Ascending aorta (tissue), 2 donors: ENCODE measurements around the gene NEDD1. TPM values are rescaled to one million over a fixed set of nuclear protein-coding genes. Genes with fewer than 3 reads are reported as not detected.
A peak's percentile ranks its signal among the peaks of the same experiment; 100 is the strongest.

Source experiments
- DNase-seq, 2 donors: peaks; one replicate each; pipeline ENCODE4 v3.0.0-alpha.2; 2019; ENCODE audit warnings: low spot score in 2 of 2
- H3K27ac ChIP-seq, 2 donors: fragments of 200-600 bp; sonication (generic); one replicate each; pipeline ENCODE4 v1.5.1; 2016 to 2017; ENCODE audit warnings: mild to moderate bottlenecking in 1 of 2
- H3K27me3 ChIP-seq: fragments of 200-600 bp; sonication (generic); one replicate; pipeline ENCODE4 v1.5.1; 2017
- H3K36me3 ChIP-seq, 2 donors: fragments of 200-600 bp; sonication (generic); one replicate each; pipeline ENCODE4 v1.5.1; 2016
- H3K4me1 ChIP-seq, 2 donors: fragments of 200-600 bp; sonication (generic); one replicate each; pipeline ENCODE4 v1.5.1; 2016 to 2017; ENCODE audit warnings: mild to moderate bottlenecking in 1 of 2
- H3K4me3 ChIP-seq, 2 donors: fragments of 200-600 bp; sonication (generic); one replicate each; pipeline ENCODE4 v1.5.1; 2016 to 2017; ENCODE audit warnings: mild to moderate bottlenecking in 1 of 2
- H3K9me3 ChIP-seq, 2 donors: fragments of 200-600 bp; sonication (generic); one replicate each; pipeline ENCODE4 v1.5.1; 2016
- intact Hi-C: fragments of 100-400 bp; cut with DNase I; formaldehyde crosslinking; loops from one replicate; pipeline ENCODE4 v1.15.1; 2023
- total RNA-seq: library from RNA; depleted of rRNA; stranded (reverse); fragments of >200 nt; gene quantifications from one replicate; pipeline ENCODE4 v1.1.0, GENCODE V29; 2016
- TF ChIP-seq, protein P1 (sequence below), 3 experiments: fragments of 200-600 bp in 2 of 3; fragments of 450-650 bp in 1 of 3; sonication (generic) in 2 of 3; IDR thresholded peaks; one replicate each; pipeline ENCODE4 v1.5.1; 2016 to 2019; ENCODE audit warnings: antibody characterized with exemption in 3 of 3, mild to moderate bottlenecking in 1 of 3, moderate library complexity in 1 of 3

NEDD1 gene
- total RNA-seq, 1 donor from 2014 or later = 31.1 TPM

DNA sequence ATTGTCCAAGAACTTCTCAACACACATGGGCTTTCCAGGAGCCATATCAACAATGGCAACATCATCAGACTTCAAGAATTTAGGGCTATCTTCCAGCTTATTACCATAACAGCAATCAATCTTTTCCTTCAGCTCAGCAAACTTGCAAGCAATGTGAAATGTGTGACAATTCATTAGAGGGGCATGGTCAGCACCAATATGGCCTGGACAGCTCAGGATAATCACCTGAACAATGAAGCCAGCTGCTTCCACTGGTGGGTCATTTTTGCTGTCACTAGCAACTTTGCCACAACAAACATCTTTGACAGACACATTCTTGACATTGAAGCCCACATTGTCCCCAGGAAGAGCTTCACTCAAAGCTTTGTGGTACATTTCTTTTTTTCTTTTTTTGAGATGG, 5.9 kb upstream of the NEDD1 start:
- Histone ChIP-seq H3K9me3 (no peaks in the 10 kb centered on the region), H3K4me1 (no peaks in the 10 kb centered on the region), H3K27me3 (no peaks in the 10 kb centered on the region), H3K4me3 (no peak overlapping the region), H3K27ac (no peak overlapping the region), H3K36me3 (no peaks in the 10 kb centered on the region)
- TF ChIP-seq, protein P1, sequence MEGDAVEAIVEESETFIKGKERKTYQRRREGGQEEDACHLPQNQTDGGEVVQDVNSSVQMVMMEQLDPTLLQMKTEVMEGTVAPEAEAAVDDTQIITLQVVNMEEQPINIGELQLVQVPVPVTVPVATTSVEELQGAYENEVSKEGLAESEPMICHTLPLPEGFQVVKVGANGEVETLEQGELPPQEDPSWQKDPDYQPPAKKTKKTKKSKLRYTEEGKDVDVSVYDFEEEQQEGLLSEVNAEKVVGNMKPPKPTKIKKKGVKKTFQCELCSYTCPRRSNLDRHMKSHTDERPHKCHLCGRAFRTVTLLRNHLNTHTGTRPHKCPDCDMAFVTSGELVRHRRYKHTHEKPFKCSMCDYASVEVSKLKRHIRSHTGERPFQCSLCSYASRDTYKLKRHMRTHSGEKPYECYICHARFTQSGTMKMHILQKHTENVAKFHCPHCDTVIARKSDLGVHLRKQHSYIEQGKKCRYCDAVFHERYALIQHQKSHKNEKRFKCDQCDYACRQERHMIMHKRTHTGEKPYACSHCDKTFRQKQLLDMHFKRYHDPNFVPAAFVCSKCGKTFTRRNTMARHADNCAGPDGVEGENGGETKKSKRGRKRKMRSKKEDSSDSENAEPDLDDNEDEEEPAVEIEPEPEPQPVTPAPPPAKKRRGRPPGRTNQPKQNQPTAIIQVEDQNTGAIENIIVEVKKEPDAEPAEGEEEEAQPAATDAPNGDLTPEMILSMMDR (IDR thresholded peaks at IDR 0.05) = no peak
- intact Hi-C loops = loop anchor here (10.0 kb wide), 1 partner anchor 1614 kb away; the partner anchor contains the start of gene TMPO
- no peak for DNase-seq

DNA sequence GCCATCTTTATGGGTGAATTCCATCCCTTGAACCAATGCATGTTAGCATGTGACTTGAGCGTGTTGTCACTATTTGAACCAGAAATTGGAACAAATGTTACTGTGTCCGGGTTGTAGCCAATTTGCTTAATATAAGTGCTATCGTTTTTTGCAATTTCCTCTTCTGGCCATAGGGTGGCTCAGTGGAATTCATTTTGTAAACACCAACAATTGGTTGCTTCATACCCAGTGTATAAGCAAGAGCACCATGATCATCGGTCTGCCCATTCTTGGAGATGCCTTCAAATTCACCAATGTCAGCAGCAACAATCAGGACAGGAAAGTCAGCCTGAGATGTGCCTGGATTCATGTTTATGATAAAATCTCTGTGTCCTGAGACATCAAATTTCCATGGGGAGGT, 5.0 kb upstream of the NEDD1 start:
- intact Hi-C loops = loop anchor here (10.0 kb wide), 1 partner anchor 1613 kb away; the partner anchor contains the start of gene TMPO

DNA sequence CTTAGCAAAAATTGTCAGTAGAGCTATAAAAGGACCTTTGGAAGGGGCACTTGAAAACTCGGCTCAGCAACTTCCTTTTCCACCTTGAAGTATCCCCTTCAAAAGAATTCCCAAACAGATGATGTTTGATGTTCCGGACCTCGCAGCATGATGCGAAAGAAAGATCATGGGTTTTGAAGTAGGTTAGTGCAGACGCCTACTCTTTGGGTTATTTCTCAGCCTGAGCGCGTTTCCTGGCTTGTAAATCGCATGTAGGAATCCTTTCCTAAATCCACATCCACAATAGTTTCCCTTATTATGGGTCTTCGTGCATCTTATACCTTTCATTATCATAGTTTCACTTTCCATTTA, 584 bp upstream of the NEDD1 start:
- H3K27me3 ChIP-seq = no peaks in the 10 kb centered on the region
- no peaks in the 10 kb centered on the region for H3K36me3 ChIP-seq
- no peak for DNase-seq
- peak overlapping the region; percentile 66 to 82 for H3K27ac ChIP-seq
- no peaks in the 10 kb centered on the region for H3K9me3 ChIP-seq
- H3K4me1 ChIP-seq = peaks cover 0 to 3% of the 10 kb centered on the region in 2 donors
- H3K4me3 ChIP-seq = peak overlapping the region; percentile 81 to 89
- TF ChIP-seq, protein P1 (IDR thresholded peaks at IDR 0.05) = no peak
- intact Hi-C loops = loop anchor here (5.0 to 10.0 kb wide), 3 partner anchors 504 to 1608 kb away; partner anchors contain the start of genes CDK17 and TMPO

More for the DNA sequence above, 5.0 kb upstream of the NEDD1 start:
- H3K27ac ChIP-seq = no peak overlapping the region
- TF ChIP-seq, protein P1 (IDR thresholded peaks at IDR 0.05) = no peak
- H3K36me3 ChIP-seq = no peaks in the 10 kb centered on the region
- H3K4me1 ChIP-seq = no peaks in the 10 kb centered on the region
- H3K4me3 ChIP-seq = no peak overlapping the region
- no peak for DNase-seq
- no peaks in the 10 kb centered on the region for H3K27me3 ChIP-seq
- H3K9me3 ChIP-seq = no peaks in the 10 kb centered on the region

DNA sequence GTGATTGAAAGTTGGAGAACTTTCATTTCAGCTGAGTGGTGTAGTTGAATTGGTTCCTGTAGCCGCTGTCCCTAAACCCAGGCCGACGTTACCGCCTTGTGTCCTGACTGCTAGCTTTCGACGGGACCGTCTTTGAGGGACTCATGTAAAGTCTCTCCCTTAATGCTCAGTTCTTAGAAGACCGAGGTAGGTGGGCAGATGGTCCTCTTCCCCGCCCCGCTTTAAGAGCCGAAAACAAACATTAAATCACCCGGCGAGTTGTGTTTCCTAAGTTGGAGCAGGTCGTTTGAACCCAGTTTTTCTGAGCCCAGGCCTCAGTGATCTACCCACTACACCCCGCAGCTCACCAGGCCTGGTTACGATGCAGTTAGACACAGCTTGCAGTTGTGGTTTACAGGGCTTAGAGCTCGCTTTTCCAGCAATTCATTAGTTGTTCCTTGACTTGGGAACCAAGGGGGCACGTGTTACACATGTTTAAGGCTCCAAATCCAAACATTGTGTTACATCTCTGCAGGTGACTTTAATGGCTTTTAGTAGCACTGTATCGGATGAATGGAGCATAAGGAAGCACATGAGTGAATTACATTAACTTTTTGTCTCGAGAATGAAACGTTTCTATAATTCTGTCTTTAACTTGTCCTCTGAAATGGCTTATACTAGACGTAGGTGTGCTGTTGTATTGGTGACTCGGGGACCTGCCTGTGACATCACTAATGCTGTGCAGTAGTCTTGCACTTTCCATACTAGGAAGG, 790 bp downstream of the NEDD1 start:
- H3K27me3 ChIP-seq = no peaks in the 10 kb centered on the region
- H3K36me3 ChIP-seq = no peaks in the 10 kb centered on the region
- H3K9me3 ChIP-seq = no peaks in the 10 kb centered on the region
- intact Hi-C loops = loop anchor here (5.0 to 10.0 kb wide), 3 partner anchors 506 to 1607 kb away; partner anchors contain the start of genes CDK17 and TMPO
- no peak for DNase-seq
- peaks cover 0 to 3% of the 10 kb centered on the region in 2 donors for H3K4me1 ChIP-seq
- H3K4me3 ChIP-seq = peak overlapping the region; percentile 81 to 89
- peak overlapping the region; percentile 66 to 82 for H3K27ac ChIP-seq
- TF ChIP-seq, protein P1 (IDR thresholded peaks at IDR 0.05) = no peak

DNA sequence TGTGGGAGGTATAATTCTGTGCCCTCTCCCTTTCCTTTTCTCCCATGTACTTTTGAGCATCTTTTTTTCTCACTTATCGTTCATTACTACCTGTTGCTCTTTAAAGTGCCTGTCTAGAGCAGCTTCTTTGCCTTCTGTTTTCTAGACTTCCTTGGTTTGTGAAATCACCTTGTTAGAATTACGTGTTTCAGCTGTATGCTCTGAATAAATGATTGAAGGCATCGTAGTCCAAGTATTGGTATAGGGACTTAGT, 1.3 kb downstream of the NEDD1 start:
- intact Hi-C loops = loop anchor here (5.0 to 10.0 kb wide), 3 partner anchors 506 to 1606 kb away; partner anchors contain the start of genes CDK17 and TMPO
- Histone ChIP-seq H3K4me1 (peaks cover 0 to 3% of the 10 kb centered on the region in 2 donors), H3K36me3 (no peaks in the 10 kb centered on the region), H3K4me3 (peak overlapping the region in 1 of 2 donors; percentile 81), H3K9me3 (no peaks in the 10 kb centered on the region), H3K27me3 (no peaks in the 10 kb centered on the region), H3K27ac (no peak overlapping the region)
- no peak for DNase-seq
- TF ChIP-seq, protein P1 (IDR thresholded peaks at IDR 0.05) = no peak
